Choroid plexus epithelial cell (primary cell): Measurements from ENCODE around the gene MAPKAPK2.
A peak's percentile ranks its signal among the peaks of the same experiment; 100 is the strongest.
"Not testable (repeated sequence)": the region's sequence is repeated elsewhere in the genome, so short reads cannot be mapped to it uniquely, and the experiment has no call there.

Experiments
- DNase-seq: peaks from one replicate; pipeline ENCODE4 v3.0.0-alpha.2; 2010; ENCODE audit warnings: low read depth
- H3K4me3 ChIP-seq: 2 replicates; pipeline ENCODE4 v1.5.1; 2011; ENCODE audit warnings: low read depth, mild to moderate bottlenecking, control low read depth, low read length, moderate library complexity
- TF ChIP-seq, protein P1 (sequence below): conservative IDR thresholded peaks from 2 replicates; pipeline ENCODE4 v1.5.1; 2011; ENCODE audit warnings: low read depth, mild to moderate bottlenecking, control low read depth, inconsistent platforms, low read length, moderate library complexity

The MAPKAPK2 gene

DNA sequence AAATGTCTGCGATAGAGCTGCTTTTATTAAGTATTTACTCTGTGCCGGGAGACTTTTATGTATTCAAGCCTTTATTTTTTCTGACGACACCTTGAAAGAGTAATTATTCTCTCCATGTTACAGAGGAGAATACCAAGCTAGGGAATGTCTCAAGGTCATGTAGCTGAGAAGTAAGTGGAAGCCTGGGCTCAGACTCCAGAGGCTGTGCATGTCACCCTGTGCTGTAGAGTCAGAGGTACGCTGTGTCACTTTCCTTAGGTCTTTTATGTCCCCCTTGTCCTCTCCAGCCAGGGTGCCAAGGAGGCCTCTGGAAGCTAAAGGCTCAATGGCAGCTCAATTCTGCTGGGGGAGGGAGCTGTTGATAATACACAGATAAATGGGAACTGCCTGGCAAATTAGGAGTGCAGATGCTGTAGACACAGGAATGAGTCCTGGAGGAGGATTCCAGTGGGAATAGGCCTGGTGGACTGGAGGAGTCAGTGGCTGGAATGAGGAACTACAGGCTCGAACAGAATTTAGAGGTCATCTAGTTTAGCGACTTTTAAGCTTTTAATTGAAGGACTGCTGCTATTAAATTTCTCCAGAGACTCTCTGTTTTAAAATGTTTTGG, 76.6 kb downstream of the MAPKAPK2 start:
- no peak for DNase-seq
- H3K4me3 ChIP-seq = no peak overlapping the region
- TF ChIP-seq, protein P1, sequence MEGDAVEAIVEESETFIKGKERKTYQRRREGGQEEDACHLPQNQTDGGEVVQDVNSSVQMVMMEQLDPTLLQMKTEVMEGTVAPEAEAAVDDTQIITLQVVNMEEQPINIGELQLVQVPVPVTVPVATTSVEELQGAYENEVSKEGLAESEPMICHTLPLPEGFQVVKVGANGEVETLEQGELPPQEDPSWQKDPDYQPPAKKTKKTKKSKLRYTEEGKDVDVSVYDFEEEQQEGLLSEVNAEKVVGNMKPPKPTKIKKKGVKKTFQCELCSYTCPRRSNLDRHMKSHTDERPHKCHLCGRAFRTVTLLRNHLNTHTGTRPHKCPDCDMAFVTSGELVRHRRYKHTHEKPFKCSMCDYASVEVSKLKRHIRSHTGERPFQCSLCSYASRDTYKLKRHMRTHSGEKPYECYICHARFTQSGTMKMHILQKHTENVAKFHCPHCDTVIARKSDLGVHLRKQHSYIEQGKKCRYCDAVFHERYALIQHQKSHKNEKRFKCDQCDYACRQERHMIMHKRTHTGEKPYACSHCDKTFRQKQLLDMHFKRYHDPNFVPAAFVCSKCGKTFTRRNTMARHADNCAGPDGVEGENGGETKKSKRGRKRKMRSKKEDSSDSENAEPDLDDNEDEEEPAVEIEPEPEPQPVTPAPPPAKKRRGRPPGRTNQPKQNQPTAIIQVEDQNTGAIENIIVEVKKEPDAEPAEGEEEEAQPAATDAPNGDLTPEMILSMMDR = peak; percentile 29

DNA sequence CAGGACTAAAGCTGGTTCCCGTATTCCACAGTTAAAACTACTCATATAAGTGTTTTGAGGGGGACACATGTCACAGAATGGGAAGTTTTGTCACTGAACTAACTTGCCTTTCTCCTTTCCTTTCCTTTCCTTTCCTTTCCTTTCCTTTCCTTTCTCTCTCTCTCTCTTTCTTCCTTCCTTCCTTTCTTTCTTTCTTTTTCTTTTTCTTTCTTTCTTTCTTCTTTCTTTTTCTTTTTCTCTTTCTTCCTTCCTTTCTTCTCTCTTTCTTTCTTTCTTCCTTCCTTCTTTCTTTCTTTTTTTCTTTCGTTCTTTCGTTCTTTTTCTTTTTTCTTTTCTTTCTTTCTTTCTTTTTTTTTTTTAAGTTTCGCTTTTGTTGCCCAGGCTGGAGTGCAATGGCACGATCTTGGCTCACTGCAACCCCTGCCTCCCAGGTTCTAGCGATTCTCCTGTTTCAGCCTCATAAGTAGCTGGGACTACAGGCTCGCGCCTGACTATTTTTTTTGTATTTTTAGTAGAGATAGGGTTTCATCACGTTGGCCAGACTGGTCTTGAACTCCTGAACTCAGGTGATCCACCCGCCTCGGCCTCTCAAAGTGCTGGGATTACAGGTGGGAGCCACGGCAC, 78.1 kb downstream of the MAPKAPK2 start:
- DNase-seq, H3K4me3 ChIP-seq: not testable (repeated sequence)

DNA sequence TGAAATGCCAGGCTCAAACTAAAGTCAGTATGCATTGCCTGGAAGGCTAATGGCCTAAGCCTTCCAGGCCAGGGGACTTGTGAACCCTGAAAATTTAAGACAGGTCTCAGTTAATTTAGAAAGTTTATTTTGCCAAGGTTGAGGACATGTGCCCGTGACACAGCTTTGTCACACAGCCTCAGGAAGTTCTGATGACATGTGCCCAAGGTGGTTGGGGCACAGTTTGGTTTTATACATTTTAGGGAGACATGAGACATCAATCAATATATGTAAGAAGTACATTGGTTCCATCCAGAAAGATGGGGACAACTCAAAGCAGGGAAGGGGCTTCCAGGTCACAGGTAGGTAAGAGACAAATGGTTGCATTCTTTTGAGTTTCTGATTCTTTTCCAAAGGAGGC, 81.1 kb downstream of the MAPKAPK2 start:
- not testable (repeated sequence) for DNase-seq, H3K4me3 ChIP-seq

DNA sequence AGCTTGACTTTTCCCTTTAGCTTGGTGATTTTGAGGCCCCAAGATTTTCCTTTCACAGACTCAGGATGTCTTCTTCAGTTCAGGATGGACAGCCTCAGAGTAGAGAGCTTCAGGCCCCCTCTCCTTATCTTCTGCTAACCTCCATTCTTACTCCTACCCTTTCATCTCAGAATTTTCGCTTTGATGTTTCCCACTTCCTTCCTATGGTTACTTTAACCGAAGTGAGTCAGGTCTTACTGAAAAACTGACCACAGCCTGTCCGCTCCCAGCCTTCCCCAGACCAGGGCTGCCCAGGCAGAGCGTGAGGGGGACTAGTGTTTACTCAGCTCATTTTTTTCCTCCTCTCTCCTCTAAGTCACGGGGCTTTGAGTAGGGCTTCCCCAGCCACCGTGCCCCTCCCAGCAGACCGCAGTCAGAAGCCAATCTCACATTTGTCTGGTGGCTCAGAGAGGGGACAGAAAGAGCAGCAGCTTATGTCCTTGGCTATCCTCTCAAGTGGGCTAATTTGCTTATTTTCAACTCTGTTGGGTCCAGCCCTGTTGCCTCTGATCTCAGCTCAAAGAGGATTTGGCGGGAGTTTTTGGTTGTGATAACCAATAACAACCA, 81.6 kb downstream of the MAPKAPK2 start:
- TF ChIP-seq, protein P1 = no peak
- no peak overlapping the region for H3K4me3 ChIP-seq
- DNase-seq = peak; percentile 83

DNA sequence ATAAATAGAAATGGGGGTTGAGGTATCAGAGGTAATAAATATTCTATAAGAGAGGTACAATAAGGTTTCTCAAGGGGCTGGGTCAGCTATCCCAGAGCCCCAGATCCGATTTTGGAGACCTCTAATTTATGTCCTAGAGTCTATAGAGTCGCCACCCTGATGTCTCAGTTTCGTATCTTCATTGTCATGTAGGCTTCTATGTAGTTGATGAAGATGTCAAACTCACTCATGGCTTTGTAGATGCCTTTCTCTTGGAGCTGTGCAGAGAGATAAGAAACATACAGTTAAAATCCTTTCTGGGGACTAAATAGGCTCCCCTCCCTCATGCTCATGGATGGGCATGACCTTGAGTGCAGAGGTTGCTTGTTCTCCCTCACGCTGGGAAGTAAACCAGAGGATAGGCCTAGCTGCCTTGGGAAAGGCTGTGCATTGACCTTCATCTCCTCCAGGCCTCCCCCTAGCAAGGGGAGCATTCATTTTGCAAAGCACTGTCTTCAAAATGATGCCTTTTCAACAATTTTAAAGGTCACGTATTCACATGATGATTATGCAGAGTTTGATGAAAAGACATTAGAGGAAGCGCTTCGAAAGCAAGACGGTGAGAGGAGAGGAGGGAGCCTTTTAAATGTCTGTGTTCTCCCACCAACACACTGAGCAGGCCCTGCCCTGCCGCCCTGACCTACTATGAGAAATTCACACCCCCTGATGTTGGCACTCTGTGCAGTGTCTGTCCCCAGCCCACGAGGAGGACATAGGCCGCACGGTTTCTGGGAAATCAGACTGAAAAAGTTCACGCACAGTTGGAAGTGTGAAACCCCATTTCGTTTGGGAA, 84.0 kb downstream of the MAPKAPK2 start:
- TF ChIP-seq, protein P1 = no peak
- no peak for DNase-seq
- H3K4me3 ChIP-seq = no peak overlapping the region

DNA sequence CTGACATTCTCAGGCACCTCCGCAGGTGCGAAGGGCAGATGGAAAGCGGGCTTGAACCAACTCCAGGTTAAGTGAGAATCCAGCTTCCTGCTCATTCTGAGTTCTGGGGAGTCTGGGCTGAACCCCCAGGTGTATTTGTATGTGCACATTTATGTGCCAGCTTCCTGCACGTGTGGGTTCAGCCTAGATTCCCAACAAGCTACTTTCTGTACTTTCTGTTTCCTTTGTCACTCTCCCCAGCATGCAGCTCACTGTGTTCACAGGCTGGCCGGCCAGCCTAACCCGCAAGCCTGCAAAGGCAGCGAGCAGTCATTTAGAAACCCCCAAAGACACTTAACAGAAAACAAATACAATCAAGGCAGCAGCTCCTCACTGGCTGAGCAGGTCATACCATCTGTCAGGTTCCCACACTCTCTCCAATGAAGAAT, 84.6 kb downstream of the MAPKAPK2 start:
- TF ChIP-seq, protein P1 = no peak
- no peak for DNase-seq
- H3K4me3 ChIP-seq = no peak overlapping the region

DNA sequence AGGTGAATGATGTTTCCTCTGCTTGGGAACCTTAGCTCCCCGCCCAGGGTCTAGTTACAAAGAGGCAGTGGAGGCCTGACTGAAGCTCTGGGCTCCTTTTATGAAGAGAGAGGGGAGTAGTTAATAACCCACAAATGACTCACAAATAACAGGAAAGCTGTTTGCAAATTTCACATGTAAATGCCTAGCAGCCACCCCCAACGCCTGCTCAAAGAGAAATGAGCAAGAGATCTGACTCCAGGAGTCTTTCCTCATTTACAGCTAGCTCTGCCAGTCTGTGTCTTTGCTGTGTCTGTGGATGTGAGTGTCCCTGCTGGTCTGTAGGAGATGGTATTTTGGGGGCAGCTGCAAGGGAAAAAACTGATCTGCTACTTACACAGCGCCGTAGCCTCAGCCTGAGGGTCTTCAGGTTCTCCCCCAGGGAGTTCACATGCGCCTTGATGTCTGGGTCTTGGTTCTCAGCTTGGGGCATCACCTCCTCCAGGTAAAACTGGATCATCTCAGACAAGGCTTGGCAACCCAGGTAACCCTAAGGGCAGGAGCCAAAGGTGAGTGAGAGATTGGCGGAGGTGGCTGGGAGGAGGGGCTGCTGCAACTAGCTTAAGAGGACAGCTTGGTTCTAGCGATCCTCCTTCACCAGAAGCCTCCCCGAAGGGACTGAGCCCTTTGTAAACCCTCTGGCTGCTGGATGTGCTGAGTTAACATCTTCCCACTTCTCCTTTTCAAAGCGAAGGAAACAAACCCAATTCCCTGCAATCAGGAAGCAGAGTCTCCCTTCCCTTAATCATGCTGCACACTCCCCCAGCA, 86.0 kb downstream of the MAPKAPK2 start, which contains the start of gene IL19:
Gene IL19, plus strand, starts transcription at position 243 of the 807 bp plus-strand sequence. CDS start 65,890 bp downstream, outside the sequence.
- TF ChIP-seq, protein P1 = no peak
- H3K4me3 ChIP-seq = no peak within 1 kb of the TSS
- DNase-seq = peak; percentile 45
